ENCODE results near the gene ZC3H7A. TPM values are rescaled to one million over a fixed set of nuclear protein-coding genes. Genes with fewer than 3 reads are reported as not detected.

The ZC3H7A gene
- total RNA-seq, 1 experiment from 2014 or later, result 45.9 TPM

GRCh38 chr16:11759163-11759834 lies 37.8 kb downstream of the ZC3H7A start:
- ChIA-PET POLR2A (interaction anchor here (0.7 kb wide), 1 partner anchor 38 kb away, joined by 5 read pairs; no protein-coding TSS in a partner anchor), CTCF (no interaction called here)
- H3K4me1 Mint-ChIP-seq, result no peaks in the 10 kb centered on the region
- no peak overlapping the region for H3K27ac Mint-ChIP-seq
- H3K9me3 Mint-ChIP-seq, result no peaks in the 10 kb centered on the region
- ATAC-seq, result no peak
- H3K27me3 Mint-ChIP-seq (ENCODE audit: low read depth), result no peaks in the 10 kb centered on the region
- no peak for DNase-seq (ENCODE audit: low spot score)
- no peak for TF ChIP-seq IRF1 (CRISPR knock-in tag; IDR thresholded peaks at IDR 0.05)
- no peak for TF ChIP-seq GABPB1 (CRISPR knock-in tag; IDR thresholded peaks at IDR 0.05)
- TF ChIP-seq TP53 (CRISPR knock-in tag; IDR thresholded peaks at IDR 0.05), result no peak
- no peak for TF ChIP-seq FOXP4 (CRISPR knock-in tag; IDR thresholded peaks at IDR 0.05)
- no peak for TF ChIP-seq SMAD4 (CRISPR knock-in tag; IDR thresholded peaks at IDR 0.05)
- no peak for TF ChIP-seq ZNF138 (CRISPR knock-in tag; conservative IDR thresholded peaks at IDR 0.05)
- TF ChIP-seq, protein P1, sequence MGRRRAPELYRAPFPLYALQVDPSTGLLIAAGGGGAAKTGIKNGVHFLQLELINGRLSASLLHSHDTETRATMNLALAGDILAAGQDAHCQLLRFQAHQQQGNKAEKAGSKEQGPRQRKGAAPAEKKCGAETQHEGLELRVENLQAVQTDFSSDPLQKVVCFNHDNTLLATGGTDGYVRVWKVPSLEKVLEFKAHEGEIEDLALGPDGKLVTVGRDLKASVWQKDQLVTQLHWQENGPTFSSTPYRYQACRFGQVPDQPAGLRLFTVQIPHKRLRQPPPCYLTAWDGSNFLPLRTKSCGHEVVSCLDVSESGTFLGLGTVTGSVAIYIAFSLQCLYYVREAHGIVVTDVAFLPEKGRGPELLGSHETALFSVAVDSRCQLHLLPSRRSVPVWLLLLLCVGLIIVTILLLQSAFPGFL (CRISPR knock-in tag; IDR thresholded peaks at IDR 0.05; ENCODE audit: borderline replicate concordance), result no peak
- no peak for TF ChIP-seq ZNF232 (CRISPR knock-in tag; IDR thresholded peaks at IDR 0.05)
- TF ChIP-seq RORB (CRISPR knock-in tag; IDR thresholded peaks at IDR 0.05), result no peak
- TF ChIP-seq ESRRA (CRISPR knock-in tag; IDR thresholded peaks at IDR 0.05; ENCODE audit: borderline replicate concordance), result no peak
- TF ChIP-seq ZBTB43 (CRISPR knock-in tag; IDR thresholded peaks at IDR 0.05), result no peak
- no peak for TF ChIP-seq FOXK1 (CRISPR knock-in tag; IDR thresholded peaks at IDR 0.05)
- TF ChIP-seq ZNF671 (CRISPR knock-in tag; IDR thresholded peaks at IDR 0.05), result no peak
- TF ChIP-seq, protein P2, sequence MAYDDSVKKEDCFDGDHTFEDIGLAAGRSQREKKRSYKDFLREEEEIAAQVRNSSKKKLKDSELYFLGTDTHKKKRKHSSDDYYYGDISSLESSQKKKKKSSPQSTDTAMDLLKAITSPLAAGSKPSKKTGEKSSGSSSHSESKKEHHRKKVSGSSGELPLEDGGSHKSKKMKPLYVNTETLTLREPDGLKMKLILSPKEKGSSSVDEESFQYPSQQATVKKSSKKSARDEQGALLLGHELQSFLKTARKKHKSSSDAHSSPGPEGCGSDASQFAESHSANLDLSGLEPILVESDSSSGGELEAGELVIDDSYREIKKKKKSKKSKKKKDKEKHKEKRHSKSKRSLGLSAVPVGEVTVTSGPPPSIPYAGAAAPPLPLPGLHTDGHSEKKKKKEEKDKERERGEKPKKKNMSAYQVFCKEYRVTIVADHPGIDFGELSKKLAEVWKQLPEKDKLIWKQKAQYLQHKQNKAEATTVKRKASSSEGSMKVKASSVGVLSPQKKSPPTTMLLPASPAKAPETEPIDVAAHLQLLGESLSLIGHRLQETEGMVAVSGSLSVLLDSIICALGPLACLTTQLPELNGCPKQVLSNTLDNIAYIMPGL (CRISPR knock-in tag; IDR thresholded peaks at IDR 0.05), result no peak
- no peak for TF ChIP-seq ATF1 (CRISPR knock-in tag; IDR thresholded peaks at IDR 0.05)
- TF ChIP-seq TEAD4 (CRISPR knock-in tag; IDR thresholded peaks at IDR 0.05), result no peak
- TF ChIP-seq TEAD1 (CRISPR knock-in tag; IDR thresholded peaks at IDR 0.05), result no peak
- TF ChIP-seq ATF2 (CRISPR knock-in tag; IDR thresholded peaks at IDR 0.05; ENCODE audit: borderline replicate concordance, low read depth), result no peak
- TF ChIP-seq, protein P3, sequence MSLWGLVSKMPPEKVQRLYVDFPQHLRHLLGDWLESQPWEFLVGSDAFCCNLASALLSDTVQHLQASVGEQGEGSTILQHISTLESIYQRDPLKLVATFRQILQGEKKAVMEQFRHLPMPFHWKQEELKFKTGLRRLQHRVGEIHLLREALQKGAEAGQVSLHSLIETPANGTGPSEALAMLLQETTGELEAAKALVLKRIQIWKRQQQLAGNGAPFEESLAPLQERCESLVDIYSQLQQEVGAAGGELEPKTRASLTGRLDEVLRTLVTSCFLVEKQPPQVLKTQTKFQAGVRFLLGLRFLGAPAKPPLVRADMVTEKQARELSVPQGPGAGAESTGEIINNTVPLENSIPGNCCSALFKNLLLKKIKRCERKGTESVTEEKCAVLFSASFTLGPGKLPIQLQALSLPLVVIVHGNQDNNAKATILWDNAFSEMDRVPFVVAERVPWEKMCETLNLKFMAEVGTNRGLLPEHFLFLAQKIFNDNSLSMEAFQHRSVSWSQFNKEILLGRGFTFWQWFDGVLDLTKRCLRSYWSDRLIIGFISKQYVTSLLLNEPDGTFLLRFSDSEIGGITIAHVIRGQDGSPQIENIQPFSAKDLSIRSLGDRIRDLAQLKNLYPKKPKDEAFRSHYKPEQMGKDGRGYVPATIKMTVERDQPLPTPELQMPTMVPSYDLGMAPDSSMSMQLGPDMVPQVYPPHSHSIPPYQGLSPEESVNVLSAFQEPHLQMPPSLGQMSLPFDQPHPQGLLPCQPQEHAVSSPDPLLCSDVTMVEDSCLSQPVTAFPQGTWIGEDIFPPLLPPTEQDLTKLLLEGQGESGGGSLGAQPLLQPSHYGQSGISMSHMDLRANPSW (CRISPR knock-in tag; conservative IDR thresholded peaks at IDR 0.05; ENCODE audit: low read depth), result no peak
- no peak for TF ChIP-seq ELF4 (CRISPR knock-in tag; IDR thresholded peaks at IDR 0.05; ENCODE audit: low read depth)
- no peak overlapping the region for H3K4me3 Mint-ChIP-seq
- H3K36me3 Mint-ChIP-seq, result peaks cover 67% of the 10 kb centered on the region
